ENCODE measurements around the gene ZNF652.
"Not testable (repeated sequence)": the region's sequence is repeated elsewhere in the genome, so short reads cannot be mapped to it uniquely, and the experiment has no call there.

Gene ZNF652

DNA sequence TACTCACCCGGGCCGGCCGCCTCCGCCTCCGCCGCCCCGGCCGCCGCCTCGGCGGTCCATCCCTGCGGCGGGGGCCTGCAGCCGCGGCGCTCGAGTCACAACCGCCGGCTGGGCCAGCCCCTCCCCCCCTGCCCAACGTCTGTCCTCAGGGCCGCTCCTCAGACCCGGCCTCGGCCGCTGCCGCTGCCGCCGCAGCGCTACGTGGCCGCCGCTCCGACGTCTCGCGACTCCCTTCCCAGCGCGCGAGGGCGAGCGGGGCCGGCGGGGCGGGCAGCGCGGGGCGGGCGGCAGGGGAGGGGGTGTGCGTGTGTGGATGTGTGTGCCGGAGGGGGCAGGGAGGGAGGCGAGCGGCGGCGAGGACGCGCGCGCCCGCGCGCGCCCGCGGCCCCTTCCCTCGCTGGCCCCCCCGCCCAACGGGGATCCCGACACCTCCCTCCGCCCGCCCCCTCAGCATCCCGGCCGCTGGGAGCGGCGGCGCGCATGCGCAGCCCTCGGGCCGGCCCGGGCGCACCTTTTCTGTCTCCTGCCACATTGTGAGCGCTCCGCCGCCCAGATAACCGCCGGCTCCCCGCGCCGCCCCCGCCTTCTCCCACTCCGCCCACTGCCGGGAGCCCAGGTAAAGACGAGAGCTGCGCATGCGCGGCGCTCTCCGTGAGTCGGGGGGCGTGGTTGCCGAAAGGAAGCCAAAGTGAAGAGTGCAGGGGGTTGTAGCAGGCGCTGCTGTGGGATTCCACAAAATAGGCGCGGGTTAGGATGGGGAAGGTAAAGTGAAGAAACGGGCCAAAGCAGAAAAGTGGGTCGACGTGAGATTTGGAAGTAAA lies at the start of gene ZNF652:
Gene ZNF652, minus strand, starts transcription at position 349 of the 821 bp plus-strand sequence. CDS start 44,525 bp downstream, outside the sequence.
- peak; percentile 96 for DNase-seq

DNA sequence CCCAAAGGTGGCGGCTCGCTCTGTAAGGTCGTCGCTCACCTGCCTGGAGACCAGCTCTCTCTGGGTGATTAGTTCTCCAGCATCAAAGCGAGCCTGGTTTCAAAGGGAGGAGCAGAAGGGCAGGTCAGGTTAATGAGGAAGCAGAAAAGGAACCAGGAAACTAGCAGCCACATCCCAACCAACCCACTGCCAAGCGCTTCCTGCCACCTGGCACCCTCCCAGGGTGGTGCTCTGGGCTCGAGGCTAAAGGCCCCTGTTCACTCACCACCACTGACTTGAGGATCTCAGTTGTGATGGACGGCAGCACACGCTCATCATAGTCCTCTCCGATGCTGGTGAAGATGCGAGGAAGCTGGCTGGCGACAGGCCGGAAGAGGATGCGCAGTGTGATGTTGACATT lies 47.0 kb upstream of the ZNF652 start:
- DNase-seq, result no peak

DNA sequence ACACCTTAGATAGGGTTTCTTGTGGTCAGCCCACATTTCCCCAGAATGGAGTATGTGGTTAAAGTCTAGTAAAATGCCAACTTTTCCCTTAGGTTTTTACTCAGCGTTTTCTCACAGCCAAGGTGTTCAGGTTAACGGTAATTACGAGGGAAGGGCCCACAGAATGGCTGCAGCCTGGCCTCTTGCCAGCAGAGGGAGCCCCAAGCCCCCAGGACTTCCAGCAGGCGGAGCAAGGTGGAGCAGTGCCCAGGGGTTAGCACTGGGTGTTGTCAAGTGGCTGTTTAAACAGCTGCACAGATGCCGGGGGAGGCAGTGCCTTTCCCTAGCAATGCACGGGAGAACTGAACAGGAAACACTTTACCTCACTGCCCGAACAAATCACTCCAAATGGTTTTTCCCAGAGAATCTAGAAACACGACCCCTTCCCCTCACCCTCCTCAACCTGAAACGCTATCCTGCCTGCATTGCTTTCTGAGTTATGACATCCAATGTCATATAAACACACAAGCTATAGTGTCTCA lies 46.0 kb upstream of the ZNF652 start:
- peak; percentile 76 for DNase-seq

DNA sequence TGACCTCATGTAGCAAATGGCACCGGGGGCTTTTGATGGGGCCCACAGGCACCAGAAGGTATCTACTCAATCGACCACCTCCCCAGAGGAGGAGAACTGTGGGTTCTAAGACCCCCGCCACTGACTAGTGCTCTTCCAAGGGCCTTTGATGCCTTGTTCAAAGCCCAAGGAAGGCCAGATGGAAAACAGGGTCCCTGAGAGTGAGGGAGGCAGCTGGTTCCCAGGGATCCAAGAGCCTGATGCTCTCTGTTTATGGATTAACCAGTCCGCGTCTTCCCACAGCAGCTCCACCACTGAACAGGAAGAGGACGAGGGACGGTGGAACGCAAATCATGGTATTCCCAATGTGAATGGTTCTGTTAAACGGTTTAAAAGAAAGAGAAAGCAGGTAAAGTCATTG lies 45.0 kb upstream of the ZNF652 start:
- DNase-seq, result no peak

DNA sequence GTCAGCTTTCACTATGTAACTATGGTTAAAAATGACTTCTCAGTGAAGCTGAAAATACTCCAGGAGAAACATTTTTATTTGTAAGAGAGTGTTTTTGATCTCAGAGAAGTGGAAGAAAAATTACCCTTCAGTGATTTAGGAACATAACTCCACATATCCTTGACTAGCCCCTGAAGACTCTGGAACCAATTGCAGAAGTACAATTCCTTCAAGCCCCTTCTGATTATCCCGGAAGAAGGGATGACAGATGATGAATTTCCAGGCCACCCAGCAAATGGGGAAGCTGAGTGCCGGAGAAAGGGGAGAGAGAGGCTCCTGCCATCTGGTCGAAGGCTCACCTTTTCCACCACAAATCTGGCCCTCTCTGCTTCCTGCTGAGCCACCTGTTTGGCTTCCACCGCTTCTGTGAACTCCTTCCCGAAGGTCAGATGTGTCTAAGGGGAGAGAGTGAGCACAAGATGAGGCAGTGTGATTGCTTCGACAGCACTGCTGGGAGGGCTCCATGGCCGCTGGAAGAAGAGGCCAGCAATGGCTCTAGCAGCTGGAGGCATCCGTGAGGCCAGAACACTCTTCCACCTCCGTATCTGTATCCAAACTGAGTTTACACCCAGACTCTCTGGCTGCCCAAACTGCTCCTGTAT lies 44.5 kb upstream of the ZNF652 start:
- no peak for DNase-seq

DNA sequence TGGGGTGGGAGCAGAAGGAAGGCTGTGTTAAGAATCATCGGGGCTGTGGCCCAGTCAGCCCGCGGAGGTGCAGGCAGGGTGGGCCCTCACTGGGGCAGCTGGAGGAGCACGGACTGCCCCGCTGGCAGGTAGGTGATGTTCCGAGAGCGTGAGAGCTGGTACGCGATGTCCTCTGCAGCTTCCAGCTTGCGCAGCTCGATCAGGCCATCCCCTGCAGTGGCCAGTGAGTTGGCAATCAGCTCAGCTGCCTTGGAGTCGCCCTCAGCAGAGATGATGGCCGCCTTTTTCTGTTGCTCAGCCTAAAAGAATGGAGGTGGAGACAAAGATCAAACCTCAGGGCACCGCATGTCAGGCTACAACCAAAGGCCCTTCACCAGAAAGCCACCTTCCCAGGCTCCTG lies 42.9 kb upstream of the ZNF652 start:
- DNase-seq, result no peak

DNA sequence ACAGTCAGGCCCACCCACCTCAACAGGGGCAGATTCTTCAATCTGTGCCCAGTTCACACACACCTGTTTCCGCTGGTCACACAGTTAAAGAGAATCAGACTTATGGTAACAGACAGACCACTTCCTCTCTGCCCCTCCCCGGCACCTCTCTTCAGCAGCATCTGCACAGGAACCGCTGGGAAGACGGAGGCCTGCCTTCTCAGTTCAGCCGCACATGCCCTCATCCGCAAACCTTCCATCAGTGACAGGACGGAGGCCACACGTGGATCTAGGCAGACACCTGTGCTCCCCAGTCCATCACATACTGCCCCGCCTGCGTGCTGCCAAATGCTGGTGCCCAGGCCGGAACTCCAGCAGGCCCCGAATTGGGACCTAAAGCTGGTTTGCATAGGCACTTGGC lies 42.3 kb upstream of the ZNF652 start:
- no peak for DNase-seq

DNA sequence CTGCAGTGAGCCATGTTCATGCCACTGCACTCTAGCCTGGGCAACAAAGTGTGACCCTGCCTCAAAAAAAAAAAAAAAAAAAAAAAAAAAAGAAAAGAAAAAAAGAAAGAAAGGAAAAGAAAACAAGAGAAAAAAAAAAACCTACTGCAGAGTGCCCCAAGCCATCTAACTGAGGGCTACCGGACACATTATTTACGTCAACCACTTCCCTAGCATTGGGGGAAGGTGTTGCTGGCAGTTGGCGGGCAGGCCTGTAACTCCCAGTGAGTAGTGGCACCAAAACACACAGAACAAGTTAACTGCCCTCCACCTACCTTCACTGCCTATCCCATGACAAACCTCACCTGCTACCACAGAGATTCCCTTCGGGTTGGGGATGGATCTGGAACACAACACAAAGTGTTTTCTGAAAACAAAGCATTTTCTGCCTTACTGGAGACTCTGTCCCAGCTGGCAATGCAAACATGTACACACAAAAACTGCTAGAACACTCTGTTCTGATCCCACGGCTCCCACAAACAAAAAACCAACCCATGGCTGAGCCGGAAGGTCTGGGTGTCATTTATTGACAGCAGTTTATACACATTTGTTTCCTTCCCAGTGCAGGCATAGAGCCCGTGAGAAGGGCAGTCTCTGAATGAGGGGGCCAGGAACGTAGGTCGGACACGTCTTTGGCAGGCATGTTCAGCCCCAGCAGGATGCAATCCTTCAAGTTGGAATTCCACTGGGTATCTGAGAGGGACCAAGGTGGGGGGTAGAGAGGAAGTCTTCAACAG lies 41.7 kb upstream of the ZNF652 start:
- no peak for DNase-seq

DNA sequence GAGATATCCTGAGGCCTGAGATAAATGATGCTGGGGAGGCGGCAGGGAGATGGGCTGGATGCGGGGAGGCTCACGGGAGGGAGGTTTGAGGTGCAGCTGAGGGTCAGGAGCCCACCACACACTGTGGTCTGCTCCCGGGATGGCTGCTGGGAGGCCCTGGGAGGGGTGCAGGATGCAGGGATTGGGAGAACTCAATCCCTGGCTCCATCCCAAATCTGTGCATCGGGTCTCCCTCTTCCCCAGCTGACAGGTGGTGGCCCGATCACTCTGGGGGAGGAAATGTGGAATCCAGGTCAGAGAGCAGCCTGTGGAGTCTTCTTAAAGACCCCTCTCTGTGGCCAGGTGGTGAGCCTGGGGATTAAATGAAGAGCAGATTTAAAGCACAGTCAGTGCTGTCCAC lies 40.7 kb upstream of the ZNF652 start:
- DNase-seq, result no peak

DNA sequence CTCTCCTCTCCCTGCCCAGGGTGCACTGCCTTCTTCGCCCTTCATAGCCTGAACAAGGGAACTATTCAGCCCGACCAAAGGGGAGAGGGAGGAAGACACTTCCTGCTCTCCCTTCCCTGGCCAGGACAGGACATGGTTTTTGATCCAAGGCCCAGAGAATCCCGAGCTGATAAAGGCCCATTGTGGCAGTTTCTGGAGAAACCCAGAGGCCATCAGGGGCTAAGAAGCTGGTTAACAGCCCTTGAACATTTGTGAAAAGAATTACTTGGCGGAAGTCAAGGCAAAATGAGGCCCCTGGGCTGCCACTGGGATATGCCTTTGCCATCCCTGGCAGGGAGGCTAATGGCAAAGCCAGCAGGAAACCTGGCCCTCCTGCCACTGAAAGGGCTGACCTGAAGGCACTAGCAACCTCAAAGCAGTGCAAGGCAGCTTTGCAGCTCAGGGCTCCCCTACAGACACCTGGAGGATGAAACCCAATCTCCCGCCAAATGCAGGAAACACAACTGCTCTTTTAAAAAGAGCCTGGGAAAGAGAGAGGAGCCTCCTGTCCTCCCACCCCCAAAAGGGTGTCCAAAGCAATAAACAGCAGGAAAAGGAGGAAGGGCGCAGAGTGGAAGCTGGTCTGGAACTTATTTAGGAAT lies 40.0 kb upstream of the ZNF652 start:
- no peak for DNase-seq

DNA sequence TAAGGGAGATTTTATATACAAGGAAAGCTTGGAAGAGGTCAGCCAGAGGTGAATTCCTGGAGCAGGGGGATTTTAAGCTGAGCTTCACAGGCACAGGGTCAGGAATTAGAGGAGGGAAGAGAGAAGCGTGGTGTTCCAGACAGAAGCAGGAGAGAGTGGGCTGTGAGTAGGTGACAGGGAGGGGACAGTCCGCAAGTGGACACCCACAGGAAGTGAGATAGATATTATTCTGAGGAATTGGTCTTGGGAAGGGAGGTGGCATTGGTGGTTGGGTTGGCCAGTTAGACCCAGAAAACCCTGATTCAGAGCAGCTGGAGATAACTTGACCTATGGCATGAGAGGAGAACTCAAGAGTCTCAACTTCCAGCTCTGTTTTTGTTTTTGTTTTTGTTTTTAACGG lies 37.9 kb upstream of the ZNF652 start:
- no peak for DNase-seq

DNA sequence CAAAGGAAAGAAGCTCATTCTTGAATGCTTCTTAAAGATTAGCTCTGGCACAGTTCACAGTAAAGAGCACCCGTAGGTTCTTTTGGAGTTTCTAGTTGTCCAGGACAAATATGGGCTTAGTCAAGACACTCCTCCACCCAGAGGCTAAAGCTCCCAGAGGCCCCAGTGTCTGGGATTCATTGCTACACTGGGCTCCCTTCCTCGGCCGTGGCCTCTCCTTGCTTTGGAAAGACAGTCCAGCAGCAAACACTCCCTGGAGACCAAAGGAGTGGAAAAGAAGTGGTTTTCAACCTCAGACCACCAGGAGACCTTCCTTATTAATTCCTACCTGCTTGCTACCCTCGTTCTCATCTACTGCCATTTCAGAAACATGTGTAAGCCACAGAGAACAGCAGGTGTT lies 35.5 kb upstream of the ZNF652 start:
- DNase-seq, result no peak

DNA sequence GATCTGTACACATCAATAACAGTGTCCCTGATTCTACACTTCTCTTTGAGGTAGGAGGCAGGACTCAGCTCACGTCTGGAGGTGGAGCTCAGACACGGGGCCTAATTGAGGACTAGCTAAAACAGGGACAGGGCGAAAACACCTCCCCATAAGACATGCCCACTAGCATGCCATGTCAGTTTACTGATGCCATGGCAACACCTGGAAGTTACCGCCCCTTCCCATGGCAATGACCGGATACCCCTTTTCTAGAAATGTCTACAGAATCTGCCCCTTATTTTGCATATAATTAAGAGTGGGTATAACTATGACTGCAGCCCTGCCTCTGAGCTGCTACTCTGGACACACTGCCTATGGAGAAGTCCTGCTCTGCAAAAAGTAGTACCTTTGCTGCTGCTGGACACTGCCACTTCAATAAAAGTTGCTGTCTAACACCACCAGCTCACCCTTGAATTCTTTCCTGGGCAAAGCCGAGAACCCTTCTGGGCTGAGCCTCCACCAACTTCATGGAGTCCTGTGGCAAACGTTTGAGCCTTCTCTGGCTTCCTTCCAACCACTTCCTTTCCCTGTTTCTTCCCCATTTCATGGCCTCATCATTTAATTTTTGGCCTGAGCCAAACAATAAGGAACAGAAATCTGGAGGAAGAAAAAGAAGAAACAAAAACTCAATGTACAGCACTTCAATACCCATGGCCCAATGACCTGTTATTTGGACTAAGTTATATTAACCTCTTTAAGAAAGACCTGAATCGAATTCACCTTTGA lies 31.6 kb upstream of the ZNF652 start:
- no peak for DNase-seq

DNA sequence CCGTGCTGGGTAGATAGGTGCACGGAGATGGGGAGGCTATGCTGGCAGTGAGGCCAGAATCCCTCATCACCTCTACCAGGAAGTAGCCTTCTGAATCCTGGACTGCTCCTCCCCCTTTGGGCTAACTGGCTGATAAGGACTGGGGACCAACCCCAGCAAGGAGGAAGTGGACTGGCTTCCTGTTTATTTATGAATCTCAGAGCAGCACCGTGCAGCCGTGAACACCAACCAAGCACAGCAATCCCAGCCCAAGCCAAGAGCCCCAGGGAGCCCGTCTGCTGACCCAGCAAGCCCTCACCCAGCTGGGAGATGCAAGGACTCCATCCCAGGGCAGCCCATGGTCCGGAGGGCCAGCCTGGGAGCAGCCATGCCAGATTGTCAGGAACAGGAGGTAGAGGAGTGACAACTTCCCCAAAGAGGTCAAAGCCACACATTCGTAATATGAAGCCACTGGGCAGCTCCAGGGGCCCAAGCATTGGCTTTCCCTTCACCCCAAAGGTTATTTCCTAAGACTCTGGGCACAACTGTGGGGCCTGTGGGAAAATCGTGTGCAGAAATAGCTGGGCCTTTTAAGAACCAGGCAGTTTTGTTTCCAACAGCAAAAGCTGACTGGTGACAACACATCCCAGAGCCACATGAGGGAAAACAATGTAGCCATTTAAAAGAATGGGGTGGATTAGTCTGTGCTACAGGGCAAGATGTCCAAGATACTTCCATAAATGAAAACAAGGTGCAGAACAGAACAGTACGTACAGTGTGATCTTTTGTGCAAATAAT lies 28.7 kb upstream of the ZNF652 start:
- DNase-seq, result no peak

DNA sequence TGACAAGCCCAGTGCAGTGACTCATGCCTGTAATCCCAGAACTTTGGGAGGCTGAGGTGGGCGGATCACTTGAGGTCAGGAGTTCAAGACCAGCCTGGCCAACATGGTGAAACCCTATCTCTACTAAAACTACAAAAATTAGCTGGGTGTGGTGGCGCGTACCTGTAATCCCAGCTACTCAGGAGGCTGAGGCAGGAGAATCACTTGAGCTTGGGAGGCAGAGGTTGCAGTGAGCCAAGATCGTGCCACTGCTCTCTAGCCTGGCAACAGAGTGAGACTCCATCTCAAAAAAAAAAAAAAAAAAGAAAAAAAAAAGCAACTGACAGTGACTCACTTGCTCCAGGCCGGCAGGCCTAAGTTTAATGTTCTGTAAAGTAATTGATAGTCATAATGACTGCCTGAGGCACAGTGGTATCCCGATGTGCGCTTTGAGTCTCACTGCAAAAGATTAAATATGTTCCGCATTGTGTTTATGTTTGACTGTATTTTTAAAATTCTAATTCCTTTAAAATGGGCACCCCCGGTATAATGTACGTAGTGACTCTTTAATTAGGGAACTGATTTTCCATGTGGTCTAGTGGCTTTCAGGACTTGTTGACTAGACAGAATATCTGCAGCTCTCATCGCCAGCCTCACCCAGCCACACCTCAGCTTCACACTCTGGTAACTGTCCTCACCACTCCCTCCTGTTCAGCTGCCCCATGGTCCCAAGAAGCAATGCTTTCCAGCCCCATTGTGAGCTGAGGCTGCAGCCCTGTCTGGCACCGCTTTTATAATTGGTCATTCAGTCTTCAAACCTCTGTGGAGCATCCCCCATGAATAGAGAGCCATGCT lies 27.7 kb upstream of the ZNF652 start:
- not testable (repeated sequence) for DNase-seq

DNA sequence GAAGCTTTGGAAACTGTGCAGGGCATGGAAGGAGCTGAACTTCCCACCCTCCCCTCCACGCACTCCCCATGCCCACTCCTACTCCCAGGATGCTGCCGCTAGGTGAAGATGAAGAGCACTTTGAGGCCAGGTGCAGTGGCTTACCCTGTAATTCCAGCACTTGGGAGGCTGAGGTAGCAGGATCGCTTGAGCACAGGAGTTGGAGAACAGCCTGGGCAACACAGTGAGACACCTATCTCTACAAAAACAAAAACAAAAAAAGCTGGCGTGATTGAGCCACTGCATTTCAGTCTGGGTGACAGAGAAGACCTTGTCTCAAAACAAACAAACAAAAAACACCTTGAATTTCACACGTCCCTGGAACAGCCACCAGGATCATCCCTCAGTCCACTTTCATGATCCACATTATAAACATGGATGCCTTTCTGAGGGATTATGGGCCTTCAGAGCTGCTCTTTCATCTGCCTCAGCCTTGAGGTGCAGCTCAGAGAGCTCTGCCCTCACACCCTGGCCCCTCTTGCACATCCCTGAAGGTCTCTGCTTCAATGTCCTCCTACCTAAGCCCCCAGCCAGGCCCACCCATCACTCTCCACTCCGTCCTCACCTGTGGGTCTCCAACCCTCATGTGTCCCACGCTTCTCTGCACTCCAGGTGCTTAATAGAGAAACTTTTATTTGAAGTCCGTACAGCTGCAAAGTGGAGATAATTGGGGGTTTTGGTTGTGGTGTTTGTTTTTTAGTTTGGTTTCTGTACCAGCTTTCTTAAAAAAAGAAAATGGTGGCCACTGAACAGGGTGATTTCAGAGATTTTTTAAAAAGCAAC lies 26.9 kb upstream of the ZNF652 start:
- no peak for DNase-seq

DNA sequence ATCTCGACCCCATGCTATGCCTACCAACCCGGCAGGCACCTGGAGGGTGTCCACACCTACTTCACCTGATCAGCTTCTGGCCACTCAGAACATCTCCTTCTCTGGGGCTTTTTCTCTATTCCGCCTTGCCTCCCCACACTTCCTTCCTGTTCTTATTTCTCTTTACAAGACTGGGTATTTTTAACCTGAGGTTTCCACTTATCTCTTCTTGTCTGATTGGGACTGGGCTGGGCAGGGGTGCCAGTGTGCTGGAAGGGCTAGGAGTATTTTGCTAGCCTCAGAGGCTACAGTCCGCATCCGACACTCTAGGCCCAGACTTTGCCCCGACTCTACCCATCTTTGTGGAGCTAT lies 26.2 kb upstream of the ZNF652 start:
- DNase-seq, result no peak

DNA sequence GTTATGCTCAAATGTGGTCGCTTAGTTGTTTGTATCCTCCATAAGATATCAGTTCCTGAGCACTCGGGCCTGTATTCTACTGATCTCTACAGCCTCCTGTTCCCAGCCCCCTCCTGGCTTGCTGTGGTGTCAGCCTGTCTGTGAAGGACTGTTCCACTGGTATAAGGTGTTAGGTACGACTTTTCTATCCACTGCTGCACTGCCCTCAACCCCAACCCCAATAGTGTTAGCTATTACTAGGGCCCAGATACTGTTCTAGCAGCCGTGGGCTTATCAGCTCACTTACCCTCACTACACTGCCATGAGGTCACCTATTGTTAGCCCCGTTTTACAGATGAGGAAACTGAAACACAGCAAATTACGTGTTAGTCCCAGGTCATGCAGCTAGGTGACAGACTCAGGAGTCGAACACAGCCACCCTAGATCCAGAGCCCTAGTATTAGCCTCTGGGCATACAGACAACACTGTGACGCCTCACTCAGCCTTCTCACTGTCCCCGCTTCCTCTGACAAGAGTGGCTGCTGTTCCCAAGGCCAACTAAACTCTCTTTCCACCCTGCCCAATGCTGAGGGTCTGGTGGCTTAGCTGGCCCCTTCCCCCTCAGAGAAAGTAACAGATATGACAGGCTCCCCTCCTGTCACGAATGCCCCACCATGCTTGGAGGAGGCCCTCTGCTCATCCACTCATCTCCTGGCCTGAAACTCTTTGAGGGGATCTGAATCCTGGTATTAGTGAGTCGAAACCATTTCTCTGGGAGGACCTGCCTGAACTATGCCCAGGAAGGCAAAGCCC lies 25.6 kb upstream of the ZNF652 start:
- no peak for DNase-seq

DNA sequence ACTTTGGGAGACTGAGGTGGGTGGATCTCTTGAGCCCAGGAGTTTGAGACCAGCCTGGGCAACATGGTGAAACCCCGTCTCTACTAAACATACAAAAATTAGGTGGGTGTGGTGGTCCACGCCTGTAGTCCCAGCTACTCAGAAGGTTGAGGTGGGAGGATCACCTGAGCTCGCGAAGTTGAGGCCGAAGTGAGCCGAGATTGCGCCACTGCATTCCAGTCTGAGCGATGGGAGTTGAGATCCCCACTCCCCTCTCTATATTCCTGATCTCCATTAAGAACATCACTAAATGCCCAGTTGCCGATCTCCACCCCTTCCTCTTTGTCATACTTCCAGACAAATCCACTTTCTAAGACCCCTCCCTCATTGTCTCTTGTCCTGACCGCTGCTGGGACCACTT lies 24.3 kb upstream of the ZNF652 start:
- DNase-seq, result no peak
